Astrocyte of the spinal cord (primary cell): ENCODE measurements around the gene PLBD2.

Experiments used
- DNase-seq: peaks from one replicate; pipeline ENCODE4 v3.0.0; 2011; ENCODE audit warnings: low read depth, low spot score
- H3K4me3 ChIP-seq: 2 replicates; pipeline ENCODE4 v1.5.1; 2011; ENCODE audit warnings: low read depth, mild to moderate bottlenecking, low read length, moderate library complexity
- CTCF ChIP-seq: IDR thresholded peaks from 2 replicates; pipeline ENCODE4 v1.5.1; 2012; ENCODE audit warnings: low read depth, mild to moderate bottlenecking, low read length, inconsistent platforms
- in situ Hi-C: cut with HindIII; loops from 2 replicates; pipeline ENCODE4 v1.10.0; 2017; ENCODE audit warnings: low sequenced_read_pairs

Gene PLBD2

GRCh38 chr12:113432986-113433385 is 74.6 kb downstream of the PLBD2 start:
- in situ Hi-C loops: no loop called here
- no peak for TF ChIP-seq CTCF
- H3K4me3 ChIP-seq: no peak overlapping the region
- DNase-seq: no peak

DNA sequence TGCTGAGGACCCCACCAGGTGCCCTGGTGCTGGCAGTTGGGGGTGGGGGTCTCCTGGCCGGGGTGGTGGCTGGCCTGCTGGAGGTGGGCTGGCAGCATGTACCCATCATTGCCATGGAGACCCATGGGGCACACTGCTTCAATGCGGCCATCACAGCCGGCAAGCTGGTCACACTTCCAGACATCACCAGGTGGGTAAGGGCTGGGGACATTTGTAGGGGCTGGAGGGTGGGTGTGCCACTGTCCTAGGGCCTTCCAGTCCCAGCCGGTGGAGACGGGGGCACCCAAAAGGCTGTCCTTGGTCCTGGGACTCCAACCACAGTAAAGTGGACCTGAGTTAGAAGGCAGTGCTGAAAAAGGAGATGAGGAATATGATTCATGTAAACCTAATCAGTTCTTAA is 77.0 kb downstream of the PLBD2 start:
- in situ Hi-C loops: no loop called here
- no peak overlapping the region for H3K4me3 ChIP-seq
- no peak for TF ChIP-seq CTCF
- DNase-seq: no peak

DNA sequence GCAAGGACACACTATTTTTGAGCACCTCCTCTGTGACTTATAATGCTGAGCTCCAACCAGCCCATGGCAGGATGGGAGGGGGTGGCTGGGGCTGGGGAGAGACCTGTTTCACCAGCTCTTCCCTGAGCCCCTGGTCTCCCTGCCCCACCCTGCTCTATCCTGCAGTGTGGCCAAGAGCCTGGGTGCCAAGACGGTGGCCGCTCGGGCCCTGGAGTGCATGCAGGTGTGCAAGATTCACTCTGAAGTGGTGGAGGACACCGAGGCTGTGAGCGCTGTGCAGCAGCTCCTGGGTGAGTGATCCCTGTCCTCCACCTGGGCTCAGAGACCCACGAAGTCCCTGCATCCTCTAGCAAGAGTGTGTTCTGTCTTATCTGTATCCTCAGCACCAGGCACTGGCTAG is 78.2 kb downstream of the PLBD2 start:
- no peak overlapping the region for H3K4me3 ChIP-seq
- no peak for TF ChIP-seq CTCF
- no peak for DNase-seq
- in situ Hi-C loops: no loop called here

GRCh38 chr12:113436993-113437728 is 78.8 kb downstream of the PLBD2 start:
- no peak for TF ChIP-seq CTCF
- in situ Hi-C loops: no loop called here
- DNase-seq: no peak
- H3K4me3 ChIP-seq: no peak overlapping the region

- H3K4me3 ChIP-seq: no peak overlapping the region
- in situ Hi-C loops: no loop called here
- no peak for DNase-seq
- TF ChIP-seq CTCF: no peak
These were observed 79.3 kb downstream of the PLBD2 start for GRCh38 chr12:113437729-113438100.

DNA sequence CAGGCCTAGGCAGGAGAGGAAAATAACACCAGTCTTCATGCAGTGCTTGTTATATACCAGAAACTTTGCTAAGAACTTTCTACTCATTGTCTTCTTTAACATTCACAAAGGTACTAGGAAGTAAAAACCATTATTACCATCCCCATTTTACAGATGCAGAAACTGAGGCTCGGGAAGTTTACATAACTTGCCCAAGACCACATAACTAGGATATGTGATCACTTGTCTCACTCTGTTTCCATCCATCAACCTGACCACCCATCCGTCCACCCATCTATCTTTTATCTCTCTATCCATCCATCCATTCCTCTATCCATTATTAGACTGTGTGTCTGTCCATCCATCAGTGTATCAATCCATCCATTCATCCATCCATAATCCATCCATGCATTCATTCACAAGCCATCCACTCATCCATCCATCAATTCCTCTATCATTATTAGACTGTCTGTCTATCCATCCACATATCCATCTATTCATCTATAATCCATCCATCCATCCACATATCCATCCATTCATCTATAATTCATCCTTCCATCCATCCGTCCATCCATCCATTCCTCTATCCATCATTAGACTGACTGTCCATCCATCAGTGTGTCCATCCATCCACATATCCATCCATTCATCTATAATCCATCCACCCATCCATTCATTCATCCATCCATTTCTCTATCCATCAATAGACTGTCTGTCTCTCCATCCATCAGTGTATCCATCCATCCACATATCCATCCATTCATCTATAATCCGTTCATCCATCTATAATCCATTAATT is 80.3 kb downstream of the PLBD2 start:
- no peak for DNase-seq
- H3K4me3 ChIP-seq: no peak overlapping the region
- TF ChIP-seq CTCF: no peak
- in situ Hi-C loops: no loop called here
